Suprapubic skin (tissue), 3 donors: Measurements from ENCODE around the gene ASCC1.

Experiments
- EP300 ChIP-seq: sonication (generic); formaldehyde crosslinking; IDR thresholded peaks from one replicate; pipeline ENCODE4 v1.6.1; 2017; ENCODE audit warnings: antibody characterized with exemption
- TF ChIP-seq, protein P1 (sequence below), 2 donors: fragments of 200-600 bp in 1 of 2; fragments of 450-650 bp in 1 of 2; sonication (generic) in 1 of 2; IDR thresholded peaks; one replicate each; pipeline ENCODE4 v1.5.1; 2016 to 2019; ENCODE audit warnings: antibody characterized with exemption in 2 of 2, mild to moderate bottlenecking in 1 of 2, moderate library complexity in 1 of 2

DNA sequence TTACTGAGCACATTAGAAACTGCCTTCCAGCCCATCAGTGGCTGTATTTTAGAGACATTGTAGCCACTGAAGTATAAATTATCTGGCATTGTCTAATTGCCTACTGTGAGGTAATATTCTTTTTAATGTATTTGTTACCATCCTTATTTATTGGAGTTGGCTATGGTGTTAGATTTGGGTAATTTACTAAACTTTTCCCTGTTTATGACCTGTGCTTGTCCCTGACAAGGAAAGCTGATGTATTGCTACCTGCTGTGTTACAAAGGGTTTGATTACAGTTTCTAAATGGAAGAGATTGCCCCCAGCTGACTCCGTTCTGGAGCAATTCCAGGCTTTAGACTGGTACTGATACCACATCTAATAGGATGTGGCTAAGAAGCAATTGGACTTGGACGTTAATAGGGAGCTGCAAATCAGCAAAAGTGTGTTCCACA lies 12.3 kb upstream of the ASCC1 start:
- TF ChIP-seq EP300 = no peak
- TF ChIP-seq, protein P1, sequence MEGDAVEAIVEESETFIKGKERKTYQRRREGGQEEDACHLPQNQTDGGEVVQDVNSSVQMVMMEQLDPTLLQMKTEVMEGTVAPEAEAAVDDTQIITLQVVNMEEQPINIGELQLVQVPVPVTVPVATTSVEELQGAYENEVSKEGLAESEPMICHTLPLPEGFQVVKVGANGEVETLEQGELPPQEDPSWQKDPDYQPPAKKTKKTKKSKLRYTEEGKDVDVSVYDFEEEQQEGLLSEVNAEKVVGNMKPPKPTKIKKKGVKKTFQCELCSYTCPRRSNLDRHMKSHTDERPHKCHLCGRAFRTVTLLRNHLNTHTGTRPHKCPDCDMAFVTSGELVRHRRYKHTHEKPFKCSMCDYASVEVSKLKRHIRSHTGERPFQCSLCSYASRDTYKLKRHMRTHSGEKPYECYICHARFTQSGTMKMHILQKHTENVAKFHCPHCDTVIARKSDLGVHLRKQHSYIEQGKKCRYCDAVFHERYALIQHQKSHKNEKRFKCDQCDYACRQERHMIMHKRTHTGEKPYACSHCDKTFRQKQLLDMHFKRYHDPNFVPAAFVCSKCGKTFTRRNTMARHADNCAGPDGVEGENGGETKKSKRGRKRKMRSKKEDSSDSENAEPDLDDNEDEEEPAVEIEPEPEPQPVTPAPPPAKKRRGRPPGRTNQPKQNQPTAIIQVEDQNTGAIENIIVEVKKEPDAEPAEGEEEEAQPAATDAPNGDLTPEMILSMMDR (IDR thresholded peaks at IDR 0.05) = no peak
